Fibroblast of lung (primary cell): Measurements from ENCODE around the gene TPI1. TPM values are rescaled to one million over a fixed set of nuclear protein-coding genes. Genes with fewer than 3 reads are reported as not detected.
"Not testable (repeated sequence)": the region's sequence is repeated elsewhere in the genome, so short reads cannot be mapped to it uniquely, and the experiment has no call there.

Experiments
- DNase-seq, 2 donors: peaks; one replicate each; pipeline versions ENCODE4 v3.0.0 to v3.0.0-alpha.2; 2010; ENCODE audit warnings: low read depth in 2 of 2
- H2AFZ ChIP-seq: 2 replicates; pipeline ENCODE4 v1.5.1; 2012; ENCODE audit warnings: low read length, control low read depth, inconsistent platforms
- H3K27ac ChIP-seq: 2 replicates; pipeline ENCODE4 v1.5.1; 2011; ENCODE audit warnings: low read length, control low read depth; ENCODE audit not compliant: insufficient read depth
- H3K27me3 ChIP-seq: 2 replicates; pipeline ENCODE4 v1.5.1; 2011; ENCODE audit warnings: mild to moderate bottlenecking, low read length; ENCODE audit not compliant: control insufficient read depth, insufficient read depth
- H3K36me3 ChIP-seq: 2 replicates; pipeline ENCODE4 v1.5.1; 2011; ENCODE audit warnings: low read length; ENCODE audit not compliant: control insufficient read depth, insufficient read depth
- H3K4me1 ChIP-seq: 2 replicates; pipeline ENCODE4 v1.5.1; 2011; ENCODE audit warnings: low read length; ENCODE audit not compliant: control insufficient read depth, insufficient read depth; ENCODE audit errors: extremely low read depth
- H3K4me2 ChIP-seq: 2 replicates; pipeline ENCODE4 v1.5.1; 2011; ENCODE audit warnings: low read length, control low read depth; ENCODE audit not compliant: insufficient read depth; ENCODE audit errors: extremely low read depth
- H3K4me3 ChIP-seq, 4 experiments: fragments of 200-600 bp in 1 of 4; sonication (generic) in 1 of 4; replicated peaks in 1 of 4; 2 replicates each; pipeline ENCODE4 v1.5.1; 2011 to 2016; ENCODE audit warnings: low read length in 4 of 4, low read depth in 3 of 4, mild to moderate bottlenecking in 3 of 4, control low read depth in 2 of 4, inconsistent platforms in 1 of 4, mixed read lengths in 1 of 4; ENCODE audit not compliant: insufficient read depth in 1 of 4; ENCODE audit errors: control extremely low read depth in 1 of 4
- H3K79me2 ChIP-seq: 2 replicates; pipeline ENCODE4 v1.5.1; 2012; ENCODE audit warnings: mild to moderate bottlenecking, low read length, inconsistent platforms; ENCODE audit not compliant: control insufficient read depth, insufficient read depth
- H3K9ac ChIP-seq: 2 replicates; pipeline ENCODE4 v1.5.1; 2011; ENCODE audit warnings: mild to moderate bottlenecking, low read length, control low read depth; ENCODE audit not compliant: insufficient read depth
- H3K9me3 ChIP-seq: 2 replicates; pipeline ENCODE4 v1.5.1; 2012; ENCODE audit warnings: low read depth, low read length; ENCODE audit not compliant: control insufficient read depth, insufficient read depth
- H4K20me1 ChIP-seq: 2 replicates; pipeline ENCODE4 v1.5.1; 2011; ENCODE audit warnings: low read length; ENCODE audit not compliant: control insufficient read depth, insufficient read depth; ENCODE audit errors: extremely low read depth
- EZH2 ChIP-seq: IDR thresholded peaks from 2 replicates; pipeline ENCODE4 v1.5.1; 2012; ENCODE audit warnings: low read length, control low read depth, mild to moderate bottlenecking; ENCODE audit errors: missing control alignments
- polyA plus RNA-seq, 2 donors: library from polyadenylated mRNA; depleted of rRNA in 1 of 2; stranded (reverse) in 1 of 2; unstranded in 1 of 2; fragments of >200 nt; gene quantifications; 2 replicates each; pipeline ENCODE4 v1.2.1, GENCODE V29; 2011 to 2012; ENCODE audit warnings: missing spikeins in 1 of 2
- total RNA-seq: library from RNA; depleted of rRNA; stranded (reverse); fragments of >200 nt; gene quantifications from 2 replicates; pipeline ENCODE4 v1.2.1, GENCODE V29; 2014
- TF ChIP-seq, protein P1 (sequence below), 2 donors: IDR thresholded peaks in 1 of 2; conservative IDR thresholded peaks in 1 of 2; 1 replicate in 1 of 2; 2 replicates in 1 of 2; pipeline ENCODE4 v1.5.1; 2011 to 2012; ENCODE audit warnings: low read length in 2 of 2, control low read depth in 1 of 2, inconsistent platforms in 1 of 2, low read depth in 1 of 2, mild to moderate bottlenecking in 1 of 2

TPI1 gene
- total and polyA plus RNA-seq, 2 donors (not counting 1 experiment from before 2014, with no cell fraction given): 934 to 1,654 TPM

DNA sequence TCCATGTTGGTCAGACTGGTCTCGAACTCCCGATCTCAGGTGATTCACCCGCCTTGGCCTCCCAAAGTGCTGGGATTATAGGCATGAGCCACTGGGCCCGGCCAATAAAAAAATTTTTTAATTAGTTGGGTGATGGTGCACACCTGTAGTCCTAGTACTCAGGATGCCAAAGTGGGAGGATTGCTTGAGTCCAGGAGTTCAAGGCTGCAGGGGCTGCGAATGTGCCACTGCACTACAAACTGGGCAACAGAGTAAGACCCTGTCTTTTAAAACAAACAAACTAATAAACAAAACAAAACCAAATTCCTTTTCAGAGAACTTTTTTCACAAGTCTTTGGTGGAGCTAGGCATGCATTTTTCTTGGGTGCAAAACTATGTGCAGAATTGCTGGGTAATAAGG lies 15.9 kb downstream of the TPI1 start:
- H3K27me3 ChIP-seq: no peaks in the 10 kb centered on the region
- TF ChIP-seq EZH2: no peak
- no peak overlapping the region for H2AFZ ChIP-seq
- H3K9ac ChIP-seq: no peak overlapping the region
- no peaks in the 10 kb centered on the region for H3K4me1 ChIP-seq
- no peak overlapping the region for H3K4me2 ChIP-seq
- H4K20me1 ChIP-seq: no peaks in the 10 kb centered on the region
- H3K9me3 ChIP-seq: no peaks in the 10 kb centered on the region
- no peak for DNase-seq
- H3K36me3 ChIP-seq: peaks cover 8% of the 10 kb centered on the region
- H3K79me2 ChIP-seq: no peaks in the 10 kb centered on the region
- H3K4me3 ChIP-seq: no peak overlapping the region
- H3K27ac ChIP-seq: no peak overlapping the region

DNA sequence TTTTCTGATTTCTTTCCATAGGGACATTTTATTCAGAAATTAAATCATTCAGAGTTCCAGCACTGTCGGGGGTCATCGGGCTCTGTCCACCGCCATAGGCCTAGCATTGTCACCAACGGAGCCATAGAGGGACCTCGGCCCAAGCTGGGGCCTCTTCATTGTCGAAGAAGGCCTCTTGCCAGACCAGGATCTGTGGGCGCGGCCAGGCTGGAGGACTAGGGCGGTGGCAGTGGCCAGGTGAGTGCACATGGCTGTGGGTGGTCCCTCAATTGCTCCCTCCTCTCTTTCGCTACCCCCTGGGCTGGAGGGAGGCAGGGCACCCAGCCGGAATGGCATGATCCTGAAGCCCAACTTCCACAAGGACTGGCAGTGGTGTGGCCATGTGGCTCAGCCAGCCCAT lies 16.4 kb downstream of the TPI1 start:
- peaks cover 8% of the 10 kb centered on the region for H3K36me3 ChIP-seq

GRCh38 chr12:6884539-6884938 lies 17.2 kb downstream of the TPI1 start:
- Histone ChIP-seq H3K4me2 (no peak overlapping the region), H3K36me3 (peaks cover 8% of the 10 kb centered on the region), H3K27ac (no peak overlapping the region), H3K9me3 (no peaks in the 10 kb centered on the region), H4K20me1 (no peaks in the 10 kb centered on the region), H2AFZ (no peak overlapping the region), H3K9ac (no peak overlapping the region), H3K4me3 (no peak overlapping the region), H3K27me3 (no peaks in the 10 kb centered on the region), H3K4me1 (no peaks in the 10 kb centered on the region), H3K79me2 (no peaks in the 10 kb centered on the region)
- TF ChIP-seq EZH2: no peak
- TF ChIP-seq, protein P1, sequence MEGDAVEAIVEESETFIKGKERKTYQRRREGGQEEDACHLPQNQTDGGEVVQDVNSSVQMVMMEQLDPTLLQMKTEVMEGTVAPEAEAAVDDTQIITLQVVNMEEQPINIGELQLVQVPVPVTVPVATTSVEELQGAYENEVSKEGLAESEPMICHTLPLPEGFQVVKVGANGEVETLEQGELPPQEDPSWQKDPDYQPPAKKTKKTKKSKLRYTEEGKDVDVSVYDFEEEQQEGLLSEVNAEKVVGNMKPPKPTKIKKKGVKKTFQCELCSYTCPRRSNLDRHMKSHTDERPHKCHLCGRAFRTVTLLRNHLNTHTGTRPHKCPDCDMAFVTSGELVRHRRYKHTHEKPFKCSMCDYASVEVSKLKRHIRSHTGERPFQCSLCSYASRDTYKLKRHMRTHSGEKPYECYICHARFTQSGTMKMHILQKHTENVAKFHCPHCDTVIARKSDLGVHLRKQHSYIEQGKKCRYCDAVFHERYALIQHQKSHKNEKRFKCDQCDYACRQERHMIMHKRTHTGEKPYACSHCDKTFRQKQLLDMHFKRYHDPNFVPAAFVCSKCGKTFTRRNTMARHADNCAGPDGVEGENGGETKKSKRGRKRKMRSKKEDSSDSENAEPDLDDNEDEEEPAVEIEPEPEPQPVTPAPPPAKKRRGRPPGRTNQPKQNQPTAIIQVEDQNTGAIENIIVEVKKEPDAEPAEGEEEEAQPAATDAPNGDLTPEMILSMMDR (conservative IDR thresholded peaks at IDR 0.05 in 1 of 2, IDR thresholded peaks at IDR 0.05 in 1 of 2; ENCODE audit: low read depth in 1 of 2, low read length in 2 of 2): no peak
- no peak for DNase-seq

More for the DNA sequence above, 16.4 kb downstream of the TPI1 start:
- H4K20me1 ChIP-seq: no peaks in the 10 kb centered on the region
- no peak overlapping the region for H3K4me2 ChIP-seq
- H3K27me3 ChIP-seq: no peaks in the 10 kb centered on the region
- no peaks in the 10 kb centered on the region for H3K4me1 ChIP-seq
- no peak overlapping the region for H3K4me3 ChIP-seq
- H3K79me2 ChIP-seq: no peaks in the 10 kb centered on the region
- DNase-seq: no peak
- H3K27ac ChIP-seq: no peak overlapping the region
- no peak overlapping the region for H3K9ac ChIP-seq
- H3K9me3 ChIP-seq: no peaks in the 10 kb centered on the region
- TF ChIP-seq, protein P1 (conservative IDR thresholded peaks at IDR 0.05 in 1 of 2, IDR thresholded peaks at IDR 0.05 in 1 of 2; ENCODE audit: low read depth in 1 of 2, low read length in 2 of 2): no peak
- no peak for TF ChIP-seq EZH2
- no peak overlapping the region for H2AFZ ChIP-seq

GRCh38 chr12:6886206-6886999 lies 19.1 kb downstream of the TPI1 start:
- not testable (repeated sequence) for H3K4me3 ChIP-seq, H3K36me3 ChIP-seq, H3K27ac ChIP-seq, H3K9ac ChIP-seq, H2AFZ ChIP-seq, H3K4me1 ChIP-seq, H3K4me2 ChIP-seq, H4K20me1 ChIP-seq, H3K27me3 ChIP-seq, H3K79me2 ChIP-seq, H3K9me3 ChIP-seq, DNase-seq
